CD4-positive, alpha-beta T cell treated with Interleukin-6 for 4 hours (primary cell): ENCODE data around the gene AURKAIP1.
"Not testable (repeated sequence)": the region's sequence is repeated elsewhere in the genome, so short reads cannot be mapped to it uniquely, and the experiment has no call there.

ENCODE experiments used
- DNase-seq: peaks from one replicate; pipeline ENCODE4 v3.0.0-alpha.2; 2020; ENCODE audit warnings: mixed read lengths

The AURKAIP1 gene

DNA sequence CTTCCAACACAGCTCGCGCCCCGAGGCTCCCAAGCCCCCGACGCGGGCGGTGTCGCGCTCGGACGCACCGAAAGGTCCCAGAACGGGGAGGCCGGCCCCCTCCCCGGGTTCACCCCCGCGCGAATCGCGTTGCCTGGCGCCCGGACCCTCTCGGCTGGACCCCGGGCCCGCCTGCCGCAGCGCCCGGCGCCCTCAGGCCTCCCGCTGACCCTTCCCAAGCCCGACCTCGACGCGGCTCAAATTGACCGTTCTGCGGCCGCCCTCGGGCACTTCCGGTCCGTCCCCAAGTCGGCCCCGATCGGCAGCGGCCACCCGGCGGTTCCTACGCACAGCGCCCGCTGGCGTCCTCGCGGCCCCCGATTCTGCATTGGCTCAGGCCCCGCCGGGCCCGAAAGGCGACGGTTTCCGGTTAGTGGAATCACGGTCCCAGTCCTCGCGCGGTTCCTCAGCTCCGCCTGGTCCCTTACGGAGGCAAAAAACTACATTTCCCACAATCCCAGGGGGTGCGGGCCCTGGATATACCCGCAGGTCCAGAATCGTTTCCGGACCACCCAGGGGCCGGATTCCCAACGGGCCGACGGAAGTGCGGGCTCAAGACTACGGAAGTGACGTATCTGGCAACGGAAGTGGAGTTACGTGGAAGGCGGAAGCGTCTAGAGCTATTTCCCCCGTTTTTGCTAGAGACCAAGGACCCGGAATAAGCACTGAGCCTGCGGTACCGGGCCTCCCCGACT, at the start of gene AURKAIP1:
Gene AURKAIP1, minus strand, starts transcription at position 279 of the 734 bp plus-strand sequence. CDS start 451 bp downstream, outside the sequence.
- peak; percentile 96 for DNase-seq

GRCh38 chr1:1424707-1425106, 49.7 kb upstream of the AURKAIP1 start:
- no peak for DNase-seq

- DNase-seq = no peak
Measured at GRCh38 chr1:1423245-1423597, 48.2 kb upstream of the AURKAIP1 start.

DNA sequence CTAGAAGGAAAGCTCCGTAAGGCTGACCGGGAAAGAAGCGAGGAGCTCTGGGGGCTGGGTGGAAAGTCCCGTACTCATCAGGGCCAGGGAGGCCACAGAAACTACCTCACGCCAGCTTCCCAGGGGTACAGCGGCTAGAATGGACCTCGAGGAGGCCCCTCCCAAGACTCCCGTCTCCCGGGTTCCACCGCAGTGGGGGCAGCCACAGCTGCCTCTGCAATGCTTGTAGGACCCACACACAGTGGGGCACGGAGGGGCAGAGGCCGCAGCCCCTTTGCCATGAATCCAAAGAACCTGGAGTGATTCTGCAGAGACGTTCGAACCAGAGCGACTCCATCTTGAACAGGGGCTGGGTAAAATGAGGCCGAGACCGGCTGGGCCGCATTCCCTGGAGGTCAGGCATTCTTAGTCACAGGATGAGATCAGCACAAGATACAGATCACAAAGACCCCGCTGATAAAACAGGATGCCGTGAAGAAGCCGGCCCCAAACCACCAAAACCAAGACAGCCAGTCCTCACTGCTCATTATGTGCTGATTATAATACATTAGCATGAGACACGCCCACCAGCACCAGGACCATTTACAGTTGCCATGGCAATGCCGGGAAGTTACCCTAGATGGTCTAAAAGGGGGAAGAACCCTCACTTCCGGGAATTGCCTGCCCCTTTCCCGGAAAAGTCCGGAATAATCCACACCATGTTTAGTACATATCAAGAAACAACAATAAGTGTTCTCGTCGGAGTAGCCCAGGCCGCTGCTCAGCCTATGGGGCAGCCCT, 47.6 kb upstream of the AURKAIP1 start:
- no peak for DNase-seq

DNA sequence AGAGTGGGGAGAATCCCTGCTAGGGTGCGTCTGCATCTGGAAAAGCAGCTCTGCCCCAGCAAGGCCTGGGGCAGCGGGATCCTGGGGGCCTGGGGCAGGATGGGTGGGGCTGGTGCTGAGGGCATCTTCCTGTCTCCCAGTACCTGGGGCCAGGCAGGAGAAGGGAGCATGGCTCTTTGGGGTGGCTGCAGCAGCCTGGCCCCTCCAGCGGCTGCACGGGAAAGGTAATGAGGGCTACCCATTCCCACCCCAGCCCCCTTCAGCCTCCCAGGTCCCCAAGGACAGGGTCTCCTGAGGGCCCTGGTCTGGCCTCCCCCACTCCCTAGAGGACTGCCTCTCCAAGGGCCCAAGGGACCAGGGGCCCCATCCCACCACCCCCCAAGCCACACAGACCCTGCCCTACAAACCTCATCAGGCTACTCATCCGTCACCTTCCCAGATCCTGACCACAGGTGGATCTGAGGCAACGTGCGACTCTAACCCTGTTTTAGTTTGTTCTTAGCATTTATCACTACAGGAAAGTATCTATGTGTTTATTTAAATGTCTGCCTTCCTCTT, 47.0 kb upstream of the AURKAIP1 start:
- DNase-seq = no peak

DNA sequence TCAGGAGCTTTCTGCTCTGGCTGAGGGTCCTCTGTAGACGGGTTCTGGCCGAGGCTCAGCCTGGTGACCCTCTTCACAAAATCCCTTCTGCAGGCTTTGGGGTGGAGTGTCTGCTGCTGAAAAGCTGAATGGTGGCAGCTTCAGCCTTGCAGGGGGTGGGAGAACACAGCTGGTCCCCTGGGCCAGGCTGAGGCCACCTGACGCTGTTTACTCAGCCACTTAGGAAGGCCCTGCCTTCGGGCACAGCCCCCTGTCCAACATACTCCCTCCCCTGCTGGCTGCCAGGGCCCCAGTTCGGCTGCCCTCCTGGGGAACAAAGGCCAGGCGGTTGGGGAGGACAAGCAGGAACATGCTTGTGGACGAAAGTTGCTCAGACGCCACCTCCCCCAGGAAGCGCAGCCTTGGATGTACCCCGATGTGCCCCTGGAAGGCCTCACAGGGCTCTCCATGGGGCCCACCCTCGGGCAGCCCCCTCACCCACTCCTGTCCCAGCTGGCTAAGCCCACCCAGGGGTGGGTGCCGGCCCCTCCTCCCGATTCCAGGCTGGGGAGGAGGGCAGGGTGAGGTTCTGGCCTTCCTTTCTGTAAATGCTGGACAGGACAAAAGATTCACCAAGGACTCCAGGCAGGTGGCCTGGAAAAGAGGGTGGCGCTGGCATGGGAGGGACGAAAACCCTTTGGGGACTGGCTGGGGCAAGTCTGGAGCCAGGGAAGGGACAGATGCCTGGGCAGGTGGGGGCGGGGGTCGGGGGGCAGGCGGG, 46.3 kb upstream of the AURKAIP1 start, which contains the start of gene ANKRD65:
Gene ANKRD65, minus strand, starts transcription at position 130 of the 760 bp plus-strand sequence. CDS start 271 bp downstream, outside the sequence.
- DNase-seq = no peak

- DNase-seq = no peak
Measured at GRCh38 chr1:1420654-1421141, 45.7 kb upstream of the AURKAIP1 start.

GRCh38 chr1:1419813-1420653, 45.0 kb upstream of the AURKAIP1 start:
- DNase-seq = no peak

DNA sequence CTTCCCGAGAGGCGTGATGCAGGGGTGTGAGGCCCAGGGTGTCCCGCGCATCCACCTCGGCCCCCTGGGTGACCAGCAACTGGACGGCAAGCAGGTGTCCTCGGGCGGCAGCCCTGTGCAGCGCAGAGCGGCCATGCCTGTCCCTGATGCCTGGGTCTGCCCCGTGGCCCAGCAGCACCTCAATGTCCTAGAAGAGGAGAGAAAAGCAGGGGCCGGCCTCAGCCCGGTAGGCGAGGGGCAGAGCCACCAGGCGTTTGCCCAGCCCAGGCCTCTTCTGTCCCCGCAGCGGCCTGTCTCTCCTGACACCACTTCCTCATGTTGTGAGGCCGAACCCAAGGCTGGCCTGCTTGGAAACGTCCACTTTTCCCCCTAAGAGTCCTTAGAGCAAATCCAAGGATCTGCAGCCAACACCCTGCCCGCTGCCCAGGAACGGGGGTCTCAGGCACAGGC, 44.4 kb upstream of the AURKAIP1 start:
- DNase-seq = no peak

DNA sequence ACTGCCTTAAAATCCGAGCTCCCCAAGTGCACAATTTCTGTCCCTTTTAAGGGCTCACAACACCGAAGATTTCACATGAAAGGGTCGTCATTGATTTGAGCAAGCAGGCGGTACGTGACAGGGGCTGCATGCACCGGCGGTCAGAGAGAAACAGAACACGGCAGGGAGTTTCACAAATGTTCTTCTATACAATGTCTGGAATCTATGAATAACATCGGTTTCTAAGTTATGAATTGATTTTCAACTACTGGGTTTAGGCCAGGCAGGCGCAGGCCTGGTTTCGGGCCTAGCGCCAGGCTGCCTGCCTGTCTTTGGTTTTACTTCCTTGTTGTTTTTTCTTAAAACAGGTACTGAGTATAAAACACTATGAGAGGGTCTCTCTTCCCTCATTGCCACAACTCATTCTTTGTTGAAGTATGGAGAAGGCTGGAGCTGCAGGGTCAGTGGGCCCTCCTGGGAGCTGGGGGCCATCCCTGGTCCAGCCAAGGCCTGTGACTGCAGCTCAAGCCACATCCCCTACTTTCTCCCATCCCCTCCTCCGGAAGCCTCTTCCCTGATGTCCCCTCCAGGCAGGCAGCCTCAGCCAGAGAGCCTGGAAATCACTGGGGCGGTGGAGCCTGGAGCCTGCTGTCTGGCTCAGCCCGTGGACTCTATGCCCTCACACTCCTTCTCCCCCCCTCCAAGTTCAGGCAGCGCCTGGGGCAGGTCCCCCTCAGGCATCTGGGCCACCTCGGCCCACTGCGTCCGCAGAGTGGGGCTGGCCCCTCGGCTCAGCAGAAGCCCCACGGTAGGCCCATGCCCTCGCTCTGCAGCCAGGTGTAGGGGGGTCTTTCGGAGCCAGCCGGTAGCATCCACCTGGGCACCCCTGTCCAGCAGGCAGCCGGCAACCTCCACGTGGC, 43.7 kb upstream of the AURKAIP1 start:
- DNase-seq = no peak

- not testable (repeated sequence) for DNase-seq
Measured at GRCh38 chr1:1417825-1418463, 42.9 kb upstream of the AURKAIP1 start.

DNA sequence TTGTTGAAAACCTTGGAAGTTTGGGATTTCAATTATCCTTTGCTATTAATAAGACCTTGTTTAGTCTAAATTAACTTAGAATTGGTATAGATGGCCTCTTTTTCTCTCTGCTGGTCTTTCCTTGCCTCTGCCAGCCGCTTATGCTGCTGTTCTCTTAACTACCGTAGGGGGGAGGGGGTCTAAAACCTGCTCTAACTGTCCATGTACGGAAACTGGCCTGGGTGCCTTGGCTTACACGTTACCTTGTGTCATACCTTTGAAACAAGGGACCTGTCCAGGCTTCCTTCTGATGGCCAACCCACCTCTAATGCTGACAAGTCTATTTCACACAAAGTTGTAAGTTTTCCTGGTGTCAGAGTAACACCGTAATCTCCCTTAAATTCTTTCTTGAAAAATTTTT, 42.4 kb upstream of the AURKAIP1 start:
- DNase-seq = not testable (repeated sequence)

GRCh38 chr1:1415751-1416150, 40.7 kb upstream of the AURKAIP1 start:
- DNase-seq = no peak

GRCh38 chr1:1412311-1412902, 37.4 kb upstream of the AURKAIP1 start:
- DNase-seq = not testable (repeated sequence)

DNA sequence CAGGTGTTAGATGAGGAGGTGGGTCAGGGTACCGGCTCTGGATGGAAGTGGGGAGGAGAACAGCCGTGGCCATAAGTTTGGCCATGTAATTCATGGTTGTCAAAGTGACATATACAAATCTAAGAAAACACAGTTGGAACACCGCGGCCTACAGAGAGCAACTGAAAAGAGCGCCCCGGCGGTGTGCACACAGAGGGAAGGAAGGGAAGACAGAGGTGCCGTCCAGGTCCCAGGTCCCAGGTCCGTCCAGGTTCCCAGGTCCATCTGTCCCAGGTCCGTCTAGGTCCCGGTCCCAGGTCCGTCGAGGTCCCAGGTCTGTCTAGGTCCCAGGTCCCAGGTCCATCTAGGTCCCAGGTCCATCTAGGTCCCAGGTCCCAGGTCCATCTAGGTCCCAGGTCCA, 36.6 kb upstream of the AURKAIP1 start:
- no peak for DNase-seq

DNA sequence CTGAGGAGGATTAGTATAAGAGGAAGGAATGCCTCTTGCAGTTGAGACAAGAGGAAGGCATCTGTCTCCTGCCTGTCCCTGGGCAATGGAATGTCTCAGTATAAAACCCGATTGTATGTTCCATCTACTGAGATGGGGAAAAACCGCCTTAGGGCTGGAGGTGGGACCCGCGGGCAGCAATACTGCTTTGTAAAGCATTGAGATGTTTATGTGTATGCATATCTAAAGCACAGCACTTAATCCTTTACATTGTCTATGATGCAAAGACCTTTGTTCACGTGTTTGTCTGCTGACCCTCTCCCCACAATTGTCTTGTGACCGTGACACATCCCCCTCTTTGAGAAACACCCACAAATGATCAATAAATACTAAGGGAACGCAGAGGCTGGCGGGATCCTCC, 35.2 kb upstream of the AURKAIP1 start:
- not testable (repeated sequence) for DNase-seq

- no peak for DNase-seq
Measured at GRCh38 chr1:1407636-1408318, 32.8 kb upstream of the AURKAIP1 start.

- DNase-seq = peak; percentile 96
Measured at GRCh38 chr1:1406821-1407635, 32.0 kb upstream of the AURKAIP1 start, which contains the start of gene MRPL20. Gene MRPL20, minus strand, starts transcription at chr1:1407293. Its CDS starts 76 bp downstream, at chr1:1407217.
